ENCODE results near the gene SH3BP4.

Gene SH3BP4

GRCh38 chr2:235068701-235069100, 116.9 kb downstream of the SH3BP4 start:
- Mint-ChIP-seq H3K4me1 (peaks cover 0 to 2% of the 10 kb centered on the region in 2 donors), H3K27me3 (peaks cover 0 to 14% of the 10 kb centered on the region in 2 donors), H3K36me3 (peaks cover 6 to 8% of the 10 kb centered on the region in 2 donors), H3K27ac (no peak overlapping the region), H3K9me3 (peaks cover 9 to 18% of the 10 kb centered on the region in 2 donors), H3K4me3 (no peak overlapping the region)
- ATAC-seq (replicated peaks) (no peak), DNase-seq (no peak)

- H3K9me3 Mint-ChIP-seq = peaks cover 9 to 18% of the 10 kb centered on the region in 2 donors
- ATAC-seq (replicated peaks) (no peak), DNase-seq (no peak)
- peaks cover 0 to 5% of the 10 kb centered on the region in 2 donors for H3K4me1 Mint-ChIP-seq
- peaks cover 6 to 8% of the 10 kb centered on the region in 2 donors for H3K36me3 Mint-ChIP-seq
- no peak overlapping the region for H3K27ac Mint-ChIP-seq
- no peak overlapping the region for H3K4me3 Mint-ChIP-seq
- H3K27me3 Mint-ChIP-seq = peaks cover 0 to 5% of the 10 kb centered on the region in 2 donors
These were observed 118.4 kb downstream of the SH3BP4 start for GRCh38 chr2:235070063-235070706.

- peaks cover 0 to 5% of the 10 kb centered on the region in 2 donors for H3K27me3 Mint-ChIP-seq
- no peak overlapping the region for H3K4me3 Mint-ChIP-seq
- H3K9me3 Mint-ChIP-seq = peaks cover 4 to 13% of the 10 kb centered on the region in 2 donors
- ATAC-seq (replicated peaks) = no peak
- no peak overlapping the region for H3K27ac Mint-ChIP-seq
- H3K36me3 Mint-ChIP-seq = peaks cover 2 to 6% of the 10 kb centered on the region in 2 donors
- peaks cover 0 to 5% of the 10 kb centered on the region in 2 donors for H3K4me1 Mint-ChIP-seq
- no peak for DNase-seq
These were observed 122.1 kb downstream of the SH3BP4 start for GRCh38 chr2:235073868-235074413.

GRCh38 chr2:235077046-235077445, 125.2 kb downstream of the SH3BP4 start:
- Mint-ChIP-seq H3K27me3 (no peaks in the 10 kb centered on the region), H3K9me3 (no peaks in the 10 kb centered on the region), H3K36me3 (no peaks in the 10 kb centered on the region), H3K4me3 (no peak overlapping the region), H3K27ac (no peak overlapping the region), H3K4me1 (peaks cover 0 to 5% of the 10 kb centered on the region in 2 donors)
- no peak for DNase-seq
- no peak for ATAC-seq (replicated peaks)

- peaks cover 0 to 5% of the 10 kb centered on the region in 2 donors for H3K4me1 Mint-ChIP-seq
These were observed 126.4 kb downstream of the SH3BP4 start for GRCh38 chr2:235078182-235078581.

GRCh38 chr2:235078914-235079472, 127.2 kb downstream of the SH3BP4 start:
- Mint-ChIP-seq H3K4me3 (no peak overlapping the region), H3K27ac (no peak overlapping the region), H3K9me3 (no peaks in the 10 kb centered on the region), H3K4me1 (peaks cover 0 to 7% of the 10 kb centered on the region in 2 donors), H3K27me3 (no peaks in the 10 kb centered on the region), H3K36me3 (no peaks in the 10 kb centered on the region)
- DNase-seq (no peak), ATAC-seq (replicated peaks) (no peak)

More at GRCh38 chr2:235078182-235078581, 126.4 kb downstream of the SH3BP4 start:
- Mint-ChIP-seq H3K4me3 (no peak overlapping the region), H3K27me3 (no peaks in the 10 kb centered on the region), H3K36me3 (no peaks in the 10 kb centered on the region), H3K9me3 (no peaks in the 10 kb centered on the region), H3K27ac (no peak overlapping the region)
- ATAC-seq (replicated peaks) (no peak), DNase-seq (no peak)

- Mint-ChIP-seq H3K4me1 (peaks cover 4 to 10% of the 10 kb centered on the region in 2 donors), H3K4me3 (no peak overlapping the region), H3K27me3 (peaks cover under 1 to 6% of the 10 kb centered on the region in 2 donors), H3K36me3 (peaks cover 0 to under 1% of the 10 kb centered on the region in 2 donors), H3K9me3 (peaks cover under 1 to 3% of the 10 kb centered on the region in 2 donors), H3K27ac (no peak overlapping the region)
- DNase-seq (no peak), ATAC-seq (replicated peaks) (no peak)
These were observed 128.3 kb downstream of the SH3BP4 start for GRCh38 chr2:235080101-235080500.

GRCh38 chr2:235082578-235083338, 130.9 kb downstream of the SH3BP4 start:
- Mint-ChIP-seq H3K36me3 (peaks cover 0 to 8% of the 10 kb centered on the region in 2 donors), H3K9me3 (peaks cover 8 to 10% of the 10 kb centered on the region in 2 donors), H3K4me3 (no peak overlapping the region), H3K27ac (no peak overlapping the region), H3K27me3 (peaks cover 17 to 24% of the 10 kb centered on the region in 2 donors), H3K4me1 (peaks cover 4 to 10% of the 10 kb centered on the region in 2 donors)
- DNase-seq (no peak), ATAC-seq (replicated peaks) (peak; percentile 16 to 52)

GRCh38 chr2:235083822-235084221, 132.0 kb downstream of the SH3BP4 start:
- Mint-ChIP-seq H3K27ac (no peak overlapping the region), H3K4me3 (no peak overlapping the region), H3K27me3 (peaks cover 24 to 33% of the 10 kb centered on the region in 2 donors), H3K9me3 (peaks cover 8 to 10% of the 10 kb centered on the region in 2 donors), H3K36me3 (peaks cover 0 to 8% of the 10 kb centered on the region in 2 donors), H3K4me1 (peaks cover 4 to 10% of the 10 kb centered on the region in 2 donors)
- DNase-seq = no peak
- peak; percentile 80 to 95 for ATAC-seq (replicated peaks)

- ATAC-seq (replicated peaks) (no peak), DNase-seq (no peak)
- Mint-ChIP-seq H3K4me1 (peaks cover 4 to 10% of the 10 kb centered on the region in 2 donors), H3K9me3 (peaks cover 8 to 10% of the 10 kb centered on the region in 2 donors), H3K36me3 (peaks cover 0 to 8% of the 10 kb centered on the region in 2 donors), H3K4me3 (no peak overlapping the region), H3K27me3 (peaks cover 28 to 33% of the 10 kb centered on the region in 2 donors), H3K27ac (no peak overlapping the region)
These were observed 132.6 kb downstream of the SH3BP4 start for GRCh38 chr2:235084424-235084823.

GRCh38 chr2:235085476-235085875, 133.7 kb downstream of the SH3BP4 start:
- Mint-ChIP-seq H3K9me3 (peaks cover 8 to 10% of the 10 kb centered on the region in 2 donors), H3K27me3 (peaks cover 30 to 33% of the 10 kb centered on the region in 2 donors), H3K4me1 (peaks cover 4 to 10% of the 10 kb centered on the region in 2 donors), H3K36me3 (peaks cover 0 to 8% of the 10 kb centered on the region in 2 donors), H3K4me3 (no peak overlapping the region), H3K27ac (no peak overlapping the region)
- no peak for ATAC-seq (replicated peaks)
- no peak for DNase-seq

- no peak for DNase-seq
- no peak overlapping the region for H3K4me3 Mint-ChIP-seq
- no peak overlapping the region for H3K27ac Mint-ChIP-seq
- ATAC-seq (replicated peaks) = no peak
- H3K27me3 Mint-ChIP-seq = peaks cover 33 to 34% of the 10 kb centered on the region in 2 donors
- H3K9me3 Mint-ChIP-seq = peaks cover 8 to 10% of the 10 kb centered on the region in 2 donors
- peaks cover 0 to 8% of the 10 kb centered on the region in 2 donors for H3K36me3 Mint-ChIP-seq
- peaks cover 5 to 16% of the 10 kb centered on the region in 2 donors for H3K4me1 Mint-ChIP-seq
These were observed 134.8 kb downstream of the SH3BP4 start for GRCh38 chr2:235086481-235087184.

- ATAC-seq (replicated peaks) (no peak), DNase-seq (no peak)
- Mint-ChIP-seq H3K27ac (no peak overlapping the region), H3K4me3 (no peak overlapping the region), H3K4me1 (peaks cover 5 to 16% of the 10 kb centered on the region in 2 donors), H3K9me3 (peaks cover 8 to 10% of the 10 kb centered on the region in 2 donors), H3K36me3 (peaks cover 0 to 8% of the 10 kb centered on the region in 2 donors), H3K27me3 (peaks cover 33 to 34% of the 10 kb centered on the region in 2 donors)
These were observed 136.1 kb downstream of the SH3BP4 start for GRCh38 chr2:235087832-235088495.
